HL-60 (cell line): ENCODE data around the gene POLD2.

ENCODE experiments used
- DNase-seq, 2 experiments: peaks; one replicate each; pipeline ENCODE4 v3.0.0-alpha.2; 2010 to 2020; ENCODE audit warnings: low read depth in 1 of 2, low spot score in 1 of 2
- H3K27ac ChIP-seq: fragments of 250-450 bp; sonication (Bioruptor Pico); replicated peaks from 2 replicates; pipeline ENCODE4 v1.5.1; 2020; ENCODE audit warnings: mild to moderate bottlenecking, moderate library complexity
- H3K27me3 ChIP-seq: fragments of 250-450 bp; sonication (Bioruptor Pico); 2 replicates; pipeline ENCODE4 v1.5.1; 2021; ENCODE audit warnings: mild to moderate bottlenecking, moderate library complexity; ENCODE audit not compliant: insufficient read depth, poor library complexity, severe bottlenecking
- H3K4me3 ChIP-seq: replicated peaks from 2 replicates; pipeline ENCODE4 v1.5.1; 2011; ENCODE audit warnings: mild to moderate bottlenecking, control low read depth, low read length; ENCODE audit not compliant: insufficient read depth
- CTCF ChIP-seq: IDR thresholded peaks from one replicate; pipeline ENCODE4 v1.5.1; 2011; ENCODE audit warnings: low read length, control low read depth, inconsistent platforms; ENCODE audit not compliant: insufficient read depth
- GABPA ChIP-seq: IDR thresholded peaks from 2 replicates; pipeline ENCODE4 v1.6.1; 2012; ENCODE audit warnings: low read depth
- POLR2AphosphoS5 ChIP-seq: IDR thresholded peaks from 2 replicates; pipeline ENCODE4 v1.6.1; 2012; ENCODE audit warnings: low read depth
- REST ChIP-seq: IDR thresholded peaks from 2 replicates; pipeline ENCODE4 v1.6.1; 2012; ENCODE audit warnings: low read depth; ENCODE audit not compliant: insufficient replicate concordance
- SPI1 ChIP-seq: IDR thresholded peaks from 2 replicates; pipeline ENCODE4 v1.6.1; 2012; ENCODE audit warnings: low read depth, mild to moderate bottlenecking, borderline replicate concordance

The POLD2 gene

GRCh38 chr7:44138698-44139097 is 15.3 kb upstream of the POLD2 start:
- TF ChIP-seq GABPA (no peak), POLR2AphosphoS5 (no peak), CTCF (no peak), SPI1 (no peak), REST (no peak)
- Histone ChIP-seq H3K4me3 (no peak overlapping the region), H3K27me3 (no peaks in the 10 kb centered on the region), H3K27ac (no peak overlapping the region)
- no peak for DNase-seq

- Histone ChIP-seq H3K27ac (no peak overlapping the region), H3K4me3 (no peak overlapping the region), H3K27me3 (no peaks in the 10 kb centered on the region)
- TF ChIP-seq CTCF (no peak), SPI1 (no peak), REST (no peak)
- no peak for DNase-seq
These were observed 13.4 kb upstream of the POLD2 start for GRCh38 chr7:44136731-44137130.

- H3K27ac ChIP-seq, result no peak overlapping the region
- H3K27me3 ChIP-seq, result no peaks in the 10 kb centered on the region
- DNase-seq, result no peak
- TF ChIP-seq POLR2AphosphoS5 (no peak), REST (no peak), GABPA (no peak), CTCF (no peak), SPI1 (no peak)
- H3K4me3 ChIP-seq, result no peak overlapping the region
These were observed 11.7 kb upstream of the POLD2 start for GRCh38 chr7:44134943-44135628.
